ENCODE results near the gene TIMM22. TPM values are rescaled to one million over a fixed set of nuclear protein-coding genes. Genes with fewer than 3 reads are reported as not detected.

Gene TIMM22
- total and polyA plus RNA-seq, 2 of the 13 experiments (the other 11 are each of a cell fraction or from before 2014, with no cell fraction given) = 6.2 to 15.5 TPM

DNA sequence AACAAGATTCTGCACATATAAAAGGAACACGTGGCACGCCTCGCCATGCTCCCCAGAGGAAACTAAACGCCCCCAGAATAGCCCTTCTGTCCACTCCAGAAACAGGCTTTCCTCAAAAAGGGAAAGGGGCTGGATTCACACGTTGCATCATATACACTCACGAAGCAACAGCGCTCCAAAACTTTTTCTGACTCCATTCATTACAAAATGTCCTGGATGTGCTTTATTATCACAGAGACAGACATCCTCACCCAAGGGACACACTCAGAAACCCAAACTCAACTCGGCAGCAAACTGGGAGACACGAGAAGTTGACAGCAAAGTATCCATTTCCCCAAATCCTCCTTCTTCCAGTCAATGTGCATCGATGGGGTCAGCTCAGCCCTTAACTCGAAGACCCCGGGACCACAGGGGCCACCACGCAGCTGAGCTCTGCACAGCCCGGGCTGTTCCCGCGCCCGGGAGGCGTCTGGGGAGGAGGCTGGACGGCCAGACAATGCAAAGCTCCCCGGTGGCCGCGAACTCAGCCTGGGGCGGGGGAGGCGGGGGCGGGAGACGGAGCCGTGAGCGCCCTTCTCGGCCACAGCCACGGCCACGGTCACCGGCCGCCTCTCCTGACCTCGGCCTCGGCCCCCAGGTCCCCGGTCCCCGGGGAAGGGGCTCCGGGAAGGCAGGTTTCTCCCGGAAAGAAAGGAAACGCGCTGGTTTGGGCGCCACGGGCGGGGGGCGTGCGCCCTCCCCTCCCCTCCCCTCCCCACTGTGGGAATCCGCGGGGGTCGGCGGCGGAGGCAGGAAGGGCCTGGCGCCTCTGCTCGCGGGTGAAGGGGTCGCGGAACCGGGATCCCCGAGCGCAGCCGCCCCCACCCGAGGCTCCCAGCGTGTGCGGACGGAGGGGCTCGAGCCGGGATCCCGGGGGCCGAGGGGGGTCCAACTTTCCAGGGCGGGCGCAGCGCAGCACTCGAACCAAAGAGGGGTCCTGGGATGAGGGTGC lies 18.5 kb upstream of the TIMM22 start (continued):
- TF ChIP-seq, protein P1, sequence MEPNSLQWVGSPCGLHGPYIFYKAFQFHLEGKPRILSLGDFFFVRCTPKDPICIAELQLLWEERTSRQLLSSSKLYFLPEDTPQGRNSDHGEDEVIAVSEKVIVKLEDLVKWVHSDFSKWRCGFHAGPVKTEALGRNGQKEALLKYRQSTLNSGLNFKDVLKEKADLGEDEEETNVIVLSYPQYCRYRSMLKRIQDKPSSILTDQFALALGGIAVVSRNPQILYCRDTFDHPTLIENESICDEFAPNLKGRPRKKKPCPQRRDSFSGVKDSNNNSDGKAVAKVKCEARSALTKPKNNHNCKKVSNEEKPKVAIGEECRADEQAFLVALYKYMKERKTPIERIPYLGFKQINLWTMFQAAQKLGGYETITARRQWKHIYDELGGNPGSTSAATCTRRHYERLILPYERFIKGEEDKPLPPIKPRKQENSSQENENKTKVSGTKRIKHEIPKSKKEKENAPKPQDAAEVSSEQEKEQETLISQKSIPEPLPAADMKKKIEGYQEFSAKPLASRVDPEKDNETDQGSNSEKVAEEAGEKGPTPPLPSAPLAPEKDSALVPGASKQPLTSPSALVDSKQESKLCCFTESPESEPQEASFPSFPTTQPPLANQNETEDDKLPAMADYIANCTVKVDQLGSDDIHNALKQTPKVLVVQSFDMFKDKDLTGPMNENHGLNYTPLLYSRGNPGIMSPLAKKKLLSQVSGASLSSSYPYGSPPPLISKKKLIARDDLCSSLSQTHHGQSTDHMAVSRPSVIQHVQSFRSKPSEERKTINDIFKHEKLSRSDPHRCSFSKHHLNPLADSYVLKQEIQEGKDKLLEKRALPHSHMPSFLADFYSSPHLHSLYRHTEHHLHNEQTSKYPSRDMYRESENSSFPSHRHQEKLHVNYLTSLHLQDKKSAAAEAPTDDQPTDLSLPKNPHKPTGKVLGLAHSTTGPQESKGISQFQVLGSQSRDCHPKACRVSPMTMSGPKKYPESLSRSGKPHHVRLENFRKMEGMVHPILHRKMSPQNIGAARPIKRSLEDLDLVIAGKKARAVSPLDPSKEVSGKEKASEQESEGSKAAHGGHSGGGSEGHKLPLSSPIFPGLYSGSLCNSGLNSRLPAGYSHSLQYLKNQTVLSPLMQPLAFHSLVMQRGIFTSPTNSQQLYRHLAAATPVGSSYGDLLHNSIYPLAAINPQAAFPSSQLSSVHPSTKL (CRISPR knock-in tag; IDR thresholded peaks at IDR 0.05) = 0 out of 2 replicates have a peak, but pooled peaks have one; percentile 10
- TF ChIP-seq ZNF24 (IDR thresholded peaks at IDR 0.05) = no peak
- no peak for TF ChIP-seq GTF3A (CRISPR knock-in tag; conservative IDR thresholded peaks at IDR 0.05)
- TF ChIP-seq, protein P2, sequence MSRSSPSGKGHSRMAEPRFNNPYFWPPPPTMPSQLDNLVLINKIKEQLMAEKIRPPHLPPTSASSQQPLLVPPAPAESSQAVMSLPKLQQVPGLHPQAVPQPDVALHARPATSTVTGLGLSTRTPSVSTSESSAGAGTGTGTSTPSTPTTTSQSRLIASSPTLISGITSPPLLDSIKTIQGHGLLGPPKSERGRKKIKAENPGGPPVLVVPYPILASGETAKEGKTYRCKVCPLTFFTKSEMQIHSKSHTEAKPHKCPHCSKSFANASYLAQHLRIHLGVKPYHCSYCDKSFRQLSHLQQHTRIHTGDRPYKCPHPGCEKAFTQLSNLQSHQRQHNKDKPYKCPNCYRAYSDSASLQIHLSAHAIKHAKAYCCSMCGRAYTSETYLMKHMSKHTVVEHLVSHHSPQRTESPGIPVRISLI (CRISPR knock-in tag; IDR thresholded peaks at IDR 0.05; ENCODE audit: borderline replicate concordance) = no peak
- no peak for TF ChIP-seq SRSF1 (optimal IDR thresholded peaks at IDR 0.05; ENCODE audit: low read depth, low read length)
- no peak for TF ChIP-seq HOXA3 (CRISPR knock-in tag; IDR thresholded peaks at IDR 0.05)
- TF ChIP-seq ZNF720 (CRISPR knock-in tag; IDR thresholded peaks at IDR 0.05) = no peak
- no peak for TF ChIP-seq ZFP36L1 (CRISPR knock-in tag; IDR thresholded peaks at IDR 0.05)
- no peak for TF ChIP-seq MIER2 (CRISPR knock-in tag; IDR thresholded peaks at IDR 0.05)
- TF ChIP-seq, protein P3, sequence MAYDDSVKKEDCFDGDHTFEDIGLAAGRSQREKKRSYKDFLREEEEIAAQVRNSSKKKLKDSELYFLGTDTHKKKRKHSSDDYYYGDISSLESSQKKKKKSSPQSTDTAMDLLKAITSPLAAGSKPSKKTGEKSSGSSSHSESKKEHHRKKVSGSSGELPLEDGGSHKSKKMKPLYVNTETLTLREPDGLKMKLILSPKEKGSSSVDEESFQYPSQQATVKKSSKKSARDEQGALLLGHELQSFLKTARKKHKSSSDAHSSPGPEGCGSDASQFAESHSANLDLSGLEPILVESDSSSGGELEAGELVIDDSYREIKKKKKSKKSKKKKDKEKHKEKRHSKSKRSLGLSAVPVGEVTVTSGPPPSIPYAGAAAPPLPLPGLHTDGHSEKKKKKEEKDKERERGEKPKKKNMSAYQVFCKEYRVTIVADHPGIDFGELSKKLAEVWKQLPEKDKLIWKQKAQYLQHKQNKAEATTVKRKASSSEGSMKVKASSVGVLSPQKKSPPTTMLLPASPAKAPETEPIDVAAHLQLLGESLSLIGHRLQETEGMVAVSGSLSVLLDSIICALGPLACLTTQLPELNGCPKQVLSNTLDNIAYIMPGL (CRISPR knock-in tag; IDR thresholded peaks at IDR 0.05; ENCODE audit: borderline replicate concordance in 1 of 2, low read depth in 1 of 2) = peak in 1 of 2 experiments; percentile 49; a peak in 2 of 4 replicates
- TF ChIP-seq TCF12 (IDR thresholded peaks at IDR 0.05) = no peak
- 0 out of 2 replicates have a peak, but pooled peaks have one; percentile 27 for TF ChIP-seq TCF12 (CRISPR knock-in tag; IDR thresholded peaks at IDR 0.05)
- no peak for TF ChIP-seq CHCHD3 (CRISPR knock-in tag; IDR thresholded peaks at IDR 0.05)
- TF ChIP-seq HDAC1 (CRISPR knock-in tag; IDR thresholded peaks at IDR 0.05) = peak; percentile 20; the same call in 1 of the 2 replicates
- TF ChIP-seq ZNF672 (CRISPR knock-in tag; IDR thresholded peaks at IDR 0.05) = 0 out of 2 replicates have a peak, but pooled peaks have one; percentile 21
- 0 out of 2 replicates have a peak, but pooled peaks have one; percentile 24 for TF ChIP-seq SIN3A (IDR thresholded peaks at IDR 0.05; ENCODE audit: borderline replicate concordance, low read depth, low read length)
- TF ChIP-seq ZNF460 (CRISPR knock-in tag; IDR thresholded peaks at IDR 0.05; ENCODE audit: borderline replicate concordance) = no peak
- TF ChIP-seq RARG (CRISPR knock-in tag; IDR thresholded peaks at IDR 0.05; ENCODE audit: low read depth) = no peak
- no peak for TF ChIP-seq ZBTB8A (CRISPR knock-in tag; IDR thresholded peaks at IDR 0.05; ENCODE audit: borderline replicate concordance, low read depth)
- TF ChIP-seq HNF4G (IDR thresholded peaks at IDR 0.05; ENCODE audit: borderline replicate concordance, low read depth, low read length) = no peak
- 0 out of 2 replicates have a peak, but pooled peaks have one; percentile 13 for TF ChIP-seq HNF4G (CRISPR knock-in tag; IDR thresholded peaks at IDR 0.05; ENCODE audit: borderline replicate concordance, low read depth)
- no peak for TF ChIP-seq ZNF496 (CRISPR knock-in tag; IDR thresholded peaks at IDR 0.05; ENCODE audit: insufficient replicate concordance)
